T-helper 1 cell treated with Interleukin-12 subunit alpha and Interleukin-12 subunit beta and Interleukin-4 antibody, amounts not matched to agents 30 ng/mL and 1 ng/mL, for 36 hours (primary cell): ENCODE data around the gene SLC25A48. TPM values are rescaled to one million over a fixed set of nuclear protein-coding genes. Genes with fewer than 3 reads are reported as not detected.

Source experiments
- intact Hi-C: fragments of 100-400 bp; cut with micrococcal nuclease; formaldehyde crosslinking; loops from one replicate; pipeline ENCODE4 v1.15.1; 2024
- total RNA-seq: library from RNA; stranded (reverse); gene quantifications from 2 replicates; pipeline ENCODE4 v1.2.3, GENCODE V29; 2022

Gene SLC25A48
- total RNA-seq, 1 donor from 2014 or later = not detected

GRCh38 chr5:135915466-135916001, 81.1 kb downstream of the SLC25A48 start:
- intact Hi-C loops = no loop called here

- intact Hi-C loops = no loop called here
Observed at GRCh38 chr5:135916638-135917263, 82.3 kb downstream of the SLC25A48 start.

- intact Hi-C loops = no loop called here
Observed at GRCh38 chr5:135920199-135920598, 85.7 kb downstream of the SLC25A48 start.

- intact Hi-C loops = no loop called here
Observed at GRCh38 chr5:135921388-135921787, 86.9 kb downstream of the SLC25A48 start.

GRCh38 chr5:135930029-135930948, 95.8 kb downstream of the SLC25A48 start:
- intact Hi-C loops = no loop called here

GRCh38 chr5:135930949-135931295, 96.5 kb downstream of the SLC25A48 start:
- intact Hi-C loops = no loop called here

- intact Hi-C loops = no loop called here
Observed at GRCh38 chr5:135934939-135935338, 100.5 kb downstream of the SLC25A48 start.

- intact Hi-C loops = no loop called here
Observed at GRCh38 chr5:135937245-135937911, 102.9 kb downstream of the SLC25A48 start.

Other genes with a start within 250 kb of the SLC25A48 start
- gene IL9, start 61.2 kb downstream of the SLC25A48 start, total RNA-seq = 0.51 and 1.3 TPM in 2 replicates
- not detected in 2 replicates for gene LECT2, start 120.3 kb downstream of the SLC25A48 start, total RNA-seq
- gene TGFBI, start 194.3 kb downstream of the SLC25A48 start, total RNA-seq = 0.15 TPM in 1 of 2 replicates, not detected in the other